ENCODE measurements around the gene ANKRD11. TPM values are rescaled to one million over a fixed set of nuclear protein-coding genes. Genes with fewer than 3 reads are reported as not detected.

ANKRD11 gene
- total RNA-seq, 1 experiment from 2014 or later: 99.4 TPM

DNA sequence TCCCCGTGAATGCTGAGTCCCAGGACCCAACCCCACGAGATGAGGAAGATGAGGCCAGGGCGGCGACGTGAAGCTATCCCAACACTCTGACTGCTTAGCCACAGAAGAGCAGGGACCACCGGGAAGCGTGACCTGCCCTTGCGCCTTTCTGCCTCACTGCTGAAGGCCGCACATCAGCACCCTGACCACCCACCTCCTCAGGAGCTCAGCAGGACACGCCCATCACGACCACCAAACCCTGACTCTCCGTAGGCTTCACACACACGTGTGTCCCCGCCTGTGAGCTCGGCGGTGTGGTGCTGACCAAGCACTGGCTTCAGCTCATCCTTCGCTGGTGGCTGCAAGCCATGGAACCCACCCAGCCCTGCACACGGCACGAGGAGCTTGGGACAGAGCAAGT lies 175.1 kb downstream of the ANKRD11 start:
- BruUV-seq (replicated peaks): no TSS peak
- Histone ChIP-seq H3K27me3 (ENCODE audit: control insufficient read depth, insufficient read depth, low read length) (no peaks in the 10 kb centered on the region), H3K4me1 (ENCODE audit: control insufficient read depth, insufficient read depth, low read length) (peaks cover 69% of the 10 kb centered on the region), H3K4me3 (ENCODE audit: low read depth in 2 of 2, low read length in 2 of 2) (no peak overlapping the region), H3K9me3 (ENCODE audit: control insufficient read depth, insufficient read depth, low read depth, low read length) (no peaks in the 10 kb centered on the region), H3K36me3 (ENCODE audit: control insufficient read depth, insufficient read depth, low read length) (peaks cover 4% of the 10 kb centered on the region; the same call in 1 of the 2 replicates), H3K27ac (ENCODE audit: low read length) (peak overlapping the region; percentile 86)
- TF ChIP-seq, protein P1, sequence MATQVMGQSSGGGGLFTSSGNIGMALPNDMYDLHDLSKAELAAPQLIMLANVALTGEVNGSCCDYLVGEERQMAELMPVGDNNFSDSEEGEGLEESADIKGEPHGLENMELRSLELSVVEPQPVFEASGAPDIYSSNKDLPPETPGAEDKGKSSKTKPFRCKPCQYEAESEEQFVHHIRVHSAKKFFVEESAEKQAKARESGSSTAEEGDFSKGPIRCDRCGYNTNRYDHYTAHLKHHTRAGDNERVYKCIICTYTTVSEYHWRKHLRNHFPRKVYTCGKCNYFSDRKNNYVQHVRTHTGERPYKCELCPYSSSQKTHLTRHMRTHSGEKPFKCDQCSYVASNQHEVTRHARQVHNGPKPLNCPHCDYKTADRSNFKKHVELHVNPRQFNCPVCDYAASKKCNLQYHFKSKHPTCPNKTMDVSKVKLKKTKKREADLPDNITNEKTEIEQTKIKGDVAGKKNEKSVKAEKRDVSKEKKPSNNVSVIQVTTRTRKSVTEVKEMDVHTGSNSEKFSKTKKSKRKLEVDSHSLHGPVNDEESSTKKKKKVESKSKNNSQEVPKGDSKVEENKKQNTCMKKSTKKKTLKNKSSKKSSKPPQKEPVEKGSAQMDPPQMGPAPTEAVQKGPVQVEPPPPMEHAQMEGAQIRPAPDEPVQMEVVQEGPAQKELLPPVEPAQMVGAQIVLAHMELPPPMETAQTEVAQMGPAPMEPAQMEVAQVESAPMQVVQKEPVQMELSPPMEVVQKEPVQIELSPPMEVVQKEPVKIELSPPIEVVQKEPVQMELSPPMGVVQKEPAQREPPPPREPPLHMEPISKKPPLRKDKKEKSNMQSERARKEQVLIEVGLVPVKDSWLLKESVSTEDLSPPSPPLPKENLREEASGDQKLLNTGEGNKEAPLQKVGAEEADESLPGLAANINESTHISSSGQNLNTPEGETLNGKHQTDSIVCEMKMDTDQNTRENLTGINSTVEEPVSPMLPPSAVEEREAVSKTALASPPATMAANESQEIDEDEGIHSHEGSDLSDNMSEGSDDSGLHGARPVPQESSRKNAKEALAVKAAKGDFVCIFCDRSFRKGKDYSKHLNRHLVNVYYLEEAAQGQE (IDR thresholded peaks at IDR 0.05; ENCODE audit: insufficient read depth in 1 of 2, low read depth in 2 of 2, low read length in 1 of 2): no peak
- no peak for TF ChIP-seq SIN3A (IDR thresholded peaks at IDR 0.05; ENCODE audit: borderline replicate concordance, insufficient read depth, low read depth, low read length)
- no peak for TF ChIP-seq POLR2AphosphoS5 (IDR thresholded peaks at IDR 0.05; ENCODE audit: low read depth, low read length)
- TF ChIP-seq CTCF (IDR thresholded peaks at IDR 0.05): no peak
- TF ChIP-seq TCF7L2 (IDR thresholded peaks at IDR 0.05; ENCODE audit: low read depth, low read length): no peak
- in situ Hi-C loops (cut with HindIII; ENCODE audit: low pct_unique_long_range_greater_than_20kb, low sequenced_read_pairs) (no loop called here), intact Hi-C loops (cut with micrococcal nuclease; ENCODE audit: unreplicated experiment) (no loop called here)
- ATAC-seq (no peak), DNase-seq (ENCODE audit: low read depth, low spot score) (no peak)
- ChIA-PET CTCF (no interaction called here), POLR2A (no interaction called here)

DNA sequence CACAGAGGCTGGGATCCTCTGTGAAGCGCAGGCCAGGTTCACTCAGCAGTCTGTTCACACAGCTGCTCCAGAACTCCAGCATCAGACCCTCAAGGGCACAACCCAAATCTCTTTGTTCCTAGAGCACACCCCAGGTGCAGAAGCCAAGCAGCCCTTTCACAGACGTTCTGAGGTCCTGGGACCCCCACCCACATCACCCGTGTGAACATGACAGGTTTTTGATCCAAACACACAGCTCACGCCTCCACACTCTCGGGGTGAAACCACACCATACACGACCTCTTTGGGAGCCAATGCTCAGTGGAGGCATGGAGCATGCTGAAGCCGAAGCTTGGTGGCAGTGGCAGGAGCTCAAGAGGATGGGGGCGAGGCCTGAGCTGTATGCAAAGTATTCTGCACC lies 175.5 kb downstream of the ANKRD11 start:
- no peak overlapping the region for H3K4me3 ChIP-seq (ENCODE audit: low read depth in 2 of 2, low read length in 2 of 2)
- peaks cover 65% of the 10 kb centered on the region for H3K4me1 ChIP-seq (ENCODE audit: control insufficient read depth, insufficient read depth, low read length)
- H3K36me3 ChIP-seq (ENCODE audit: control insufficient read depth, insufficient read depth, low read length): peaks cover 4% of the 10 kb centered on the region; the same call in 1 of the 2 replicates
- ATAC-seq: no peak
- DNase-seq (ENCODE audit: low read depth, low spot score): no peak
- CTCF ChIA-PET: no interaction called here
- no peaks in the 10 kb centered on the region for H3K27me3 ChIP-seq (ENCODE audit: control insufficient read depth, insufficient read depth, low read length)
- POLR2A ChIA-PET: no interaction called here
- H3K27ac ChIP-seq (ENCODE audit: low read length): peak overlapping the region; percentile 86
- intact Hi-C loops (cut with micrococcal nuclease; ENCODE audit: unreplicated experiment): no loop called here
- BruUV-seq (replicated peaks): no TSS peak
- H3K9me3 ChIP-seq (ENCODE audit: control insufficient read depth, insufficient read depth, low read depth, low read length): no peaks in the 10 kb centered on the region
- in situ Hi-C loops (cut with HindIII; ENCODE audit: low pct_unique_long_range_greater_than_20kb, low sequenced_read_pairs): no loop called here
- TF ChIP-seq CTCF (IDR thresholded peaks at IDR 0.05) (no peak), POLR2AphosphoS5 (IDR thresholded peaks at IDR 0.05; ENCODE audit: low read depth, low read length) (no peak), TCF7L2 (IDR thresholded peaks at IDR 0.05; ENCODE audit: low read depth, low read length) (no peak), SIN3A (IDR thresholded peaks at IDR 0.05; ENCODE audit: borderline replicate concordance, insufficient read depth, low read depth, low read length) (no peak)
- TF ChIP-seq, protein P1 (IDR thresholded peaks at IDR 0.05; ENCODE audit: insufficient read depth in 1 of 2, low read depth in 2 of 2, low read length in 1 of 2): no peak

Data from Panc1 (cell line).